K562 (cell line): ENCODE data around the gene RAB1B. TPM values are rescaled to one million over a fixed set of nuclear protein-coding genes. Genes with fewer than 3 reads are reported as not detected.

Source experiments
- BMI1 ChIP-seq: fragments of 150-350 bp; IDR thresholded peaks from 2 replicates; pipeline ENCODE4 v1.6.1; 2014; ENCODE audit warnings: low read length
- CHCHD3 ChIP-seq: fragments of 250-450 bp; sonication (Bioruptor Pico); IDR thresholded peaks from 2 replicates; pipeline ENCODE4 v2.1.2; 2022; ENCODE audit warnings: mild to moderate bottlenecking
- EP400 ChIP-seq: fragments of 450-650 bp; IDR thresholded peaks from 2 replicates; pipeline ENCODE4 v1.6.1; 2017; ENCODE audit warnings: antibody characterized with exemption, mild to moderate bottlenecking, moderate library complexity
- HDAC2 ChIP-seq: fragments of 450-650 bp; IDR thresholded peaks from 2 replicates; pipeline ENCODE4 v1.6.1; 2016; ENCODE audit warnings: mild to moderate bottlenecking
- HMGXB4 ChIP-seq: sonication (generic); formaldehyde crosslinking; IDR thresholded peaks from 2 replicates; pipeline ENCODE4 v1.8.1; 2023; ENCODE audit warnings: mild to moderate bottlenecking, missing genetic modification reagents
- JUN ChIP-seq, 2 experiments: sonication (generic) in 1 of 2; formaldehyde crosslinking in 1 of 2; IDR thresholded peaks; 2 replicates each; pipeline versions ENCODE4 v1.6.1 to v1.8.0; 2012 to 2022; ENCODE audit warnings: borderline replicate concordance in 2 of 2, mild to moderate bottlenecking in 2 of 2, improper control_type of control experiment in 1 of 2, low read depth in 1 of 2, low read length in 1 of 2, missing genetic modification reagents in 1 of 2
- JUND ChIP-seq, 2 experiments: IDR thresholded peaks; 2 replicates in 1 of 2; 3 replicates in 1 of 2; pipeline ENCODE4 v1.6.1; 2011; ENCODE audit warnings: borderline replicate concordance in 2 of 2, low read depth in 2 of 2, low read length in 2 of 2, improper control_type of control experiment in 1 of 2, missing biosample characterization in 1 of 2, missing genetic modification characterization in 1 of 2, missing genetic modification reagents in 1 of 2
- KDM5B ChIP-seq: fragments of 200-600 bp; sonication (generic); IDR thresholded peaks from 2 replicates; pipeline ENCODE4 v1.6.1; 2012; ENCODE audit warnings: low read depth, mild to moderate bottlenecking, moderate library complexity, low read length, control low read depth, inconsistent platforms; ENCODE audit not compliant: insufficient replicate concordance
- MAZ ChIP-seq, 2 experiments: fragments of 450-650 bp in 1 of 2; sonication (generic) in 1 of 2; formaldehyde crosslinking; IDR thresholded peaks in 1 of 2; conservative IDR thresholded peaks in 1 of 2; 2 replicates each; pipeline versions ENCODE4 v1.4.0 to v1.5.0; 2020; ENCODE audit warnings: mild to moderate bottlenecking in 1 of 2, missing genetic modification reagents in 1 of 2
- NBN ChIP-seq: fragments of 450-650 bp; IDR thresholded peaks from 2 replicates; pipeline ENCODE4 v1.6.1; 2016; ENCODE audit warnings: low read depth, mild to moderate bottlenecking
- NR1H2 ChIP-seq: sonication (generic); formaldehyde crosslinking; IDR thresholded peaks from 2 replicates; pipeline ENCODE4 v1.4.0; 2020; ENCODE audit warnings: mild to moderate bottlenecking, missing genetic modification reagents
- NR4A1 ChIP-seq, 2 experiments: fragments of 250-450 bp in 1 of 2; fragments of 450-650 bp in 1 of 2; sonication (Bioruptor Pico) in 1 of 2; IDR thresholded peaks; 2 replicates each; pipeline versions ENCODE4 v1.4.0 to v1.6.1; 2016 to 2020; ENCODE audit warnings: mild to moderate bottlenecking in 2 of 2, missing compliant biosample characterization in 1 of 2, missing genetic modification characterization in 1 of 2, moderate library complexity in 1 of 2
- RUNX1 ChIP-seq: sonication (generic); IDR thresholded peaks from 2 replicates; pipeline ENCODE4 v1.6.1; 2016; ENCODE audit warnings: antibody characterized with exemption, low read depth
- SAFB ChIP-seq: fragments of 200-400 bp; formaldehyde crosslinking; IDR thresholded peaks from 2 replicates; pipeline ENCODE4 v1.6.1; 2017; ENCODE audit warnings: low read depth, low read length, borderline replicate concordance
- TCF7L2 ChIP-seq: fragments of 150-350 bp; IDR thresholded peaks from 2 replicates; pipeline ENCODE4 v1.6.1; 2016; ENCODE audit warnings: low read depth, mild to moderate bottlenecking, low read length, moderate library complexity
- U2AF1 ChIP-seq: fragments of 200-400 bp; formaldehyde crosslinking; optimal IDR thresholded peaks from 2 replicates; pipeline ENCODE3; 2017; ENCODE audit warnings: mild to moderate bottlenecking, low read depth, low read length, moderate library complexity
- ZNF217 ChIP-seq: sonication (generic); formaldehyde crosslinking; IDR thresholded peaks from 2 replicates; pipeline ENCODE4 v1.8.0; 2022; ENCODE audit warnings: mild to moderate bottlenecking, missing genetic modification reagents
- ZNF282 ChIP-seq: sonication (generic); formaldehyde crosslinking; IDR thresholded peaks from 2 replicates; pipeline ENCODE4 v1.8.1; 2023; ENCODE audit warnings: missing genetic modification reagents
- ZNF3 ChIP-seq: fragments of 250-450 bp; sonication (Bioruptor Pico); IDR thresholded peaks from 2 replicates; pipeline ENCODE4 v1.5.0; 2021; ENCODE audit warnings: mild to moderate bottlenecking, moderate library complexity
- ZNF384 ChIP-seq: IDR thresholded peaks from 2 replicates; pipeline ENCODE4 v1.6.1; 2012; ENCODE audit warnings: low read depth, low read length, improper control_type of control experiment
- polyA plus RNA-seq, 8 experiments: library from polyadenylated mRNA; depleted of rRNA in 4 of 8; stranded (reverse) in 5 of 8; unstranded in 3 of 8; fragments of >200 nt; fragmentation: Nextera tagmentation in 2 of 8; fragmentation: Illumina TruSeq in 1 of 8; extraction: Ambion mirVana in 2 of 8; extraction: Trizol in 1 of 8; gene quantifications; 2 replicates each; pipeline versions ENCODE4 v1.2.1 to v1.2.3, GENCODE V29; 2011 to 2014; ENCODE audit warnings: inconsistent platforms in 1 of 8, missing spikeins in 1 of 8
- total RNA-seq, 7 experiments: library from RNA; depleted of rRNA in 6 of 7; stranded (reverse); fragments of >200 nt in 6 of 7; fragmentation: Illumina TruSeq in 2 of 7; extraction: Trizol in 2 of 7; gene quantifications; 2 replicates each; pipeline versions ENCODE4 v1.2.1 to v1.2.3, GENCODE V29; 2011 to 2021; ENCODE audit warnings: low replicate concordance in 1 of 7
- TF ChIP-seq, protein P1 (sequence below): fragments of 250-450 bp; sonication (Bioruptor Pico); IDR thresholded peaks from 2 replicates; pipeline ENCODE4 v1.4.0; 2020; ENCODE audit warnings: mild to moderate bottlenecking, moderate library complexity

RAB1B gene
- total and polyA plus RNA-seq, 9 of the 15 experiments (the other 6 are each of a cell fraction or from before 2014, with no cell fraction given): 5.6 to 146 (median 98.6) TPM

DNA sequence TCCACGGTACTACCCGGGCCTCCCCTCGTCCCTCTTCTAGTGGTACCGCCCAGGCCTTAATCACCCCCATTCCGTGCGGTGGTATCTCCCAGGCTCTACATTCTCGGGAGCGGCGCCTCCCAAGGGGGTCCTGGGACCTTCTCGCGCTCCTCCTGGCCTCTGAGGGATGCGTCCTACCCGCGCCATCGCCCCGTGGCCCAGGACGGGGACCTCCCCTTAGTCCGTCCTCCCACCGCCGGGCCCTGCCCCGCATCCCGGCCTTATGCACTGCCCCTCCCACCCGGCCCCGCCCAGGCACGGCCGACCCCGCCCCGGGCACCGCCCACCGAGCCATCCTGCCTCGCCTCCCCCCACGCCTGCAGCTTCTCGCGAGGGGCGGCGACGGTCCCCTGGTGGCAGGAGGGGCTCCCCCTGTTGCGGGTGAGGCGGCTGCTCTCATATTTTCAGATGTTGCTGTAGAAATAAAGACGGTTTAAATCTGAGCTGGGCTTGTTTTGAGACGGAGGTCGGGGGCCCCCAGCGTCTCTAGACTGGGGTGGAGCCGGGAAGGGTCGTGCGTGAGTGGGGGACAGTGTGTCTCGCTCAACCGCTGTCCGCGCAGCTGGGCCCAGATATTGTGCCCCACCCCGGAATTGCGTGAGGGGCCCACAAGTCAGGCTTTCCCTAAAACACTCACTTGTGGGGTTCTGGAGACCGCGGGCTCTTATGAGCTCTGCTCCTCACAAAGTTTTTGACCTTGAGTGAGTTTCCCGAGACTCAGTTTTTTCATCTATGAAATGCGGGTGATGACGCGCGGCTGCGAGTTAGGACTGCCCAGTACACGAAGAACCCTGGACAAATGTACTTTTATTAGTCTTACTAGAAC lies 828 bp upstream of the RAB1B start (continued):
- TF ChIP-seq HMGXB4 (CRISPR knock-in tag) (peak; percentile 29; the same call in 1 of the 2 replicates), U2AF1 (no peak), NR1H2 (CRISPR knock-in tag) (no peak), KDM5B (peak; percentile 41), SAFB (peak; percentile 43; the same call in 1 of the 2 replicates), EP400 (peak; percentile 69), HDAC2 (0 out of 2 replicates have a peak, but pooled peaks have one; percentile 67), TCF7L2 (peak; percentile 86), JUND (IDR thresholded peaks at IDR 0.05; ENCODE audit: borderline replicate concordance, low read depth, low read length) (peak; percentile 89), JUND (tag; IDR thresholded peaks at IDR 0.05; ENCODE audit: borderline replicate concordance, low read depth, low read length) (no peak), NR4A1 (CRISPR knock-in tag; IDR thresholded peaks at IDR 0.05) (no peak), NR4A1 (tag; IDR thresholded peaks at IDR 0.05) (no peak), JUN (IDR thresholded peaks at IDR 0.05; ENCODE audit: borderline replicate concordance, low read depth, low read length) (0 out of 2 replicates have a peak, but pooled peaks have one; percentile 7), JUN (CRISPR knock-in tag; IDR thresholded peaks at IDR 0.05; ENCODE audit: borderline replicate concordance) (no peak), MAZ (CRISPR knock-in tag; conservative IDR thresholded peaks at IDR 0.05 in 1 of 2, IDR thresholded peaks at IDR 0.05 in 1 of 2) (peak; percentile 45 to 74; a peak in 2 of 4 replicates), RUNX1 (no peak), ZNF282 (CRISPR knock-in tag) (no peak), ZNF3 (CRISPR knock-in tag) (no peak), BMI1 (no peak), ZNF217 (no peak), NBN (peak; percentile 51; the same call in 1 of the 2 replicates), CHCHD3 (CRISPR knock-in tag) (0 out of 2 replicates have a peak, but pooled peaks have one; percentile 11), ZNF384 (0 out of 2 replicates have a peak, but pooled peaks have one; percentile 17)
- TF ChIP-seq, protein P1, sequence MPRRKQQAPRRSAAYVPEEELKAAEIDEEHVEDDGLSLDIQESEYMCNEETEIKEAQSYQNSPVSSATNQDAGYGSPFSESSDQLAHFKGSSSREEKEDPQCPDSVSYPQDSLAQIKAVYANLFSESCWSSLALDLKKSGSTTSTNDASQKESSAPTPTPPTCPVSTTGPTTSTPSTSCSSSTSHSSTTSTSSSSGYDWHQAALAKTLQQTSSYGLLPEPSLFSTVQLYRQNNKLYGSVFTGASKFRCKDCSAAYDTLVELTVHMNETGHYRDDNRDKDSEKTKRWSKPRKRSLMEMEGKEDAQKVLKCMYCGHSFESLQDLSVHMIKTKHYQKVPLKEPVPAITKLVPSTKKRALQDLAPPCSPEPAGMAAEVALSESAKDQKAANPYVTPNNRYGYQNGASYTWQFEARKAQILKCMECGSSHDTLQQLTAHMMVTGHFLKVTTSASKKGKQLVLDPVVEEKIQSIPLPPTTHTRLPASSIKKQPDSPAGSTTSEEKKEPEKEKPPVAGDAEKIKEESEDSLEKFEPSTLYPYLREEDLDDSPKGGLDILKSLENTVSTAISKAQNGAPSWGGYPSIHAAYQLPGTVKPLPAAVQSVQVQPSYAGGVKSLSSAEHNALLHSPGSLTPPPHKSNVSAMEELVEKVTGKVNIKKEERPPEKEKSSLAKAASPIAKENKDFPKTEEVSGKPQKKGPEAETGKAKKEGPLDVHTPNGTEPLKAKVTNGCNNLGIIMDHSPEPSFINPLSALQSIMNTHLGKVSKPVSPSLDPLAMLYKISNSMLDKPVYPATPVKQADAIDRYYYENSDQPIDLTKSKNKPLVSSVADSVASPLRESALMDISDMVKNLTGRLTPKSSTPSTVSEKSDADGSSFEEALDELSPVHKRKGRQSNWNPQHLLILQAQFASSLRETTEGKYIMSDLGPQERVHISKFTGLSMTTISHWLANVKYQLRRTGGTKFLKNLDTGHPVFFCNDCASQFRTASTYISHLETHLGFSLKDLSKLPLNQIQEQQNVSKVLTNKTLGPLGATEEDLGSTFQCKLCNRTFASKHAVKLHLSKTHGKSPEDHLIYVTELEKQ (CRISPR knock-in tag): no peak
